ENCODE data around the gene GPR37. TPM values are rescaled to one million over a fixed set of nuclear protein-coding genes. Genes with fewer than 3 reads are reported as not detected.

GPR37 gene
- total RNA-seq, 2 donors from 2014 or later = 0.24 to 0.32 TPM

DNA sequence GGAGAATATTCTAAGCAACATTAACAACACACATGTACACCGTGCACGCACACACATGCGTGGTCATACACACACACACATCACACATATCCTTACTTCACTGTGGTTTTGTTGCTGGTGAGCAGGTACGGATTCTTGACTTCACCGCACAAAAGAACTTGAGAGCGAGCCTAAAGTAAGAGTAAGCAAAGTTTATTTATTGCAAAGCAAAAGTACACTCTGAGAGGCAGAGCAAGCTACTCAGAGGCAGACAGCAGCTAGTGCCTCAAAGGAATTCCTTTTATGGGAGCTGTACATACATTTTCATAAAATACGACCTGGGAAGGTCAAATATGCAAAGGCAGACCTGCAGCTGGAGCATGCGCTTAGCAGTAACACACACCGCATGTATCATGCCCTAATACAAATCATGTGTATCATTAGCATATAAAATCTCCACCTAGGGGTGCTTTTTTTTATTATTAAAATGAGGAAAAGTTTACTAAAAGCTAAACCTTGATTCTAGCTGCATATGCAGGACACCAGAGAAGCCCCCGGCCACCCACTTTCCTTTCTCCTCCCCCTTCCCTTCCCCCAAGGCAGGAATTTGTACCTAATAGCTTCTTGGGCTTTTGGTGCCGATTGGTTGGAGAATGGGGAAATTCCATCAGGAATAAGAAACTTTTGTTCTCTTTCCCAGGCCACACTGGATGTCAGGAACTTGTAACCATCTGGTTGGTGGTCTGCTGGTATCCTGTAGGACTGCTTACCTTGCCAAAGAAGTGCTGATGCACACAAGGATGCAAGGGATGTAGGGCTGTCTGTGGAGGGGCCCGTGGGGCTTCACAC is 16.5 kb upstream of the GPR37 start:
- DNase-seq (no peak), ATAC-seq (no peak)
- intact Hi-C loops (cut with DNase I) = loop anchor here in 1 of 2 donors (10.0 kb wide), 1 partner anchor 817 kb away; no protein-coding TSS in a partner anchor

DNA sequence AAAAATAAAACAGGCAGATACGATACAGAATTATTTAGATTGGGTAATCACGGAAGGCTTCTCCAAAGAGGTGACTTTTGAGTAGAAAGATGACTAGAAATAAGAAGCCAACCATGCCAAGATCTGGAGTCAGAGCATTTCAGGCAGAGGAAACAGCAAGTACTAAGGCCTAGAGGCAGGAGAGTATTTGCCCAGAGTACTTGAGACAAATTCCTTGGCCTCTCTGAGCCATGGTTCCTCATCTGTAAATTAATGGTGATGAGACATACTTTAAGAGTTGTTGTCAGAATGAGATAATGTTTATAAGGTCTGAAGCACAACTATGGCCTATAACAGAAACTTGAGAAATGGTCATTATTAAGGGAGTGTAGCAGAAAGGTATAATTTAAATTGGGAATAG is 15.8 kb upstream of the GPR37 start:
- intact Hi-C loops (cut with DNase I) = loop anchor here in 1 of 2 donors (10.0 kb wide), 1 partner anchor 817 kb away; no protein-coding TSS in a partner anchor
- ATAC-seq = no peak
- DNase-seq = no peak

DNA sequence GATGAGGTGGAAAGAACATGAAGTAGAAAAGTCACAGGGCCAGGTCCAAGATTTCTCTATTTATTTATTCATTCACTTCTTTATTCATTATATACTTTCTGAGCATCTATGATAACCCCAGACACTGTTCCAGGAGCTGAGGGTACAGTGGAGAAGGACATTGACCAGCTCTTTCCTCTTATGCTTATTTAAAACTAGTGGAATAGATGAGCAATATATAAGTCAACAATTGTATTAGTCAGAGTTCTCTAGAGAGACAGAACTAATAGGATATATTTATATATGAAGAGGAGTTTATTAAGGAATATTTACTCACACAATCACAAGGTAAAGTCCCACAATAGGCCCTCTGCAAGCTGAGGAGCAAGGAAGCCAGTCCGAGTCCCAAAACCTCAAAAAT is 15.0 kb upstream of the GPR37 start:
- intact Hi-C loops (cut with DNase I) = loop anchor here in 1 of 2 donors (10.0 kb wide), 1 partner anchor 816 kb away; no protein-coding TSS in a partner anchor
- DNase-seq = no peak
- no peak for ATAC-seq

DNA sequence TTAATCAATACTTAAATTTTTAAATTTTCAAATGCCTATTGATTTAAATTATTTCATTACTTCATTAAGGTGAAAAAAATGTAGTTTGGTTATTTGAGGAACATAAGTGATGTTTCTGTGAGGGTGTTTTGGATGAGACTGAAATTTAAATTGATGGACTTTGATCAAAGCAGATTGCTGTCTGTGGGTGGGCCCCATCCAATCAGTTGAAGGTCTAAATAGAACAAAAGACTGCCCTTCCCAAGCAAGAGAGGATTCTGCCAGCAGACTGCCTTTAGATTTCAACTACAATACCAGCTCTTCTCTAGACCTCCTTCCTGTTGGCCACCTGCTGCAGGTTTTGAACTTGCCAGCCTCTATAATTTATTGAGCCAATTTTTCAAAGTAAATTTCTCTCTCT is 14.5 kb upstream of the GPR37 start:
- intact Hi-C loops (cut with DNase I) = loop anchor here in 1 of 2 donors (10.0 kb wide), 1 partner anchor 815 kb away; no protein-coding TSS in a partner anchor
- ATAC-seq = no peak
- DNase-seq = no peak

DNA sequence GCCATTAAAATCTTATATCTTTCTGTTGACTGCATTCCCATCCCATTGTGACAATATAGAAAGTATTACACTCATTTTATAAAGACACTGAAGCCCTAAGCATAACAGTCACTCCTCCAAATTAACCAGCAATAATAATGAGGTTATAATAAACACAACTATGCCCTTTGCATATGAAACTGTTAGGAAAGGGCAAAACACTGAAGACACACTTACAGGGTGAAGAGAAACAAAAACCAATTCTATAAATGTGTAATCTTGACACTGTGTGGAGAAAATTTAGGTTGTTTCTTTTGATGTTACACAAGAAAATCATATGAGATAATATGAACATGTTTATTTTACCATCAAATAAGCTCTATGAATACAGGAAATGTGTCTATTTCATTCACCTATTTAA is 14.0 kb upstream of the GPR37 start:
- no peak for ATAC-seq
- no peak for DNase-seq
- intact Hi-C loops (cut with DNase I) = loop anchor here in 1 of 2 donors (10.0 kb wide), 1 partner anchor 815 kb away; no protein-coding TSS in a partner anchor

DNA sequence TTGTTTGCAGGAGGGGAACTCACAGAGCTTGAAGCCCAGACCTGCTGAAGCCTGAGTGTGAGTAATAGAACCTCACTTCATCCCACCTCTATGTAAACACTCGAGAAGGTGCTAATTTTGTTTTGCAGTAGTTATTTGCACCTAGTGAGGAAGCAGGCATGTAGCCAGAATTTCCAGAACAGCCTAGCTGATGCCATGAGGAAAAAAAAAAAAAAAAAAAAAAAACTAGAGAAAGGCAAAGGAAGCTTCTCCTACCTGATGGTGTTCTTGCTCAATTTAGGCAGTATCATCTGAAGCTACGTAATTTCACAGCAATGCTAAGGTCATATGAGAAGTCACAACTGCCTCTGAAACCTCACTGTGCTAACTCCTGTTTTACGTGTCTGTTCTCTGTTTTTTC is 13.6 kb upstream of the GPR37 start:
- no peak for DNase-seq
- ATAC-seq = no peak
- intact Hi-C loops (cut with DNase I) = no loop called here

DNA sequence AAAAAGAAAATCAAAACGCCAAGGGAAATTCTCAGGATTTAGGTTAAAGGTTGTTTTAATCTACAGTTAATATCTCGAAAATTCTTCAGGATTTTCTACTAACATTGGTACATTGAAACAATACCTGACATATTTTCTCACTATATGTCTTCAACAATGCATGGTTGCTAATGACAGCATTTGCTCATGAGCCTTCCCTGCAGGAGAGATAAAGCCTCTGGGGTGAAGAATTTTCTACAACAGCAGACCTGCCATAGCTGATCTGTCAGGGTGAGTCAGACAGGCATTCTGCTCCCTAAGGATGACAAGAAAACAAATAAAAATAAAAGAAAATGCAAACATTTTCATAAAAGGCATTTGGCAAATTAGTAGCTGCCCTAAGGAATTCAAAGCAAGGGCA is 11.7 kb upstream of the GPR37 start:
- DNase-seq = no peak
- ATAC-seq = no peak
- intact Hi-C loops (cut with DNase I) = no loop called here

DNA sequence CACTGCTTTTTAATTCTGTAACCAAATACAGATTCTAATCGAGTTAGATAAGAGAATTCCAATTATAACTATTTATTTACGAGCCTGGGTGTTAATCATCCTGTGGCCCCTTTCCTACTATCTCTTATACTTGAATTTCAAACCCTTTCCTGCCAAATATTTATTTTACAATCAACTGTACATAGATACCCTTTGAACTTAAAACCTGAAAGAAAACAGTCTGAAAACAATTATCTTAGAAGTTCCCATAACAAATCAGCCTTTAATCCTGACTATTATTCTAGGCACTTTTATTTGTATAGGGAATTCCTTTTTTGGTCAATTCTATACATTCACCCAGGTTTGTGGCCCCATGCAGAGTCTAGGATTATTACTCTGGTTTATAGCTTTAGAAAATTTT is 10.6 kb upstream of the GPR37 start:
- ATAC-seq = no peak
- no peak for DNase-seq
- intact Hi-C loops (cut with DNase I) = no loop called here

DNA sequence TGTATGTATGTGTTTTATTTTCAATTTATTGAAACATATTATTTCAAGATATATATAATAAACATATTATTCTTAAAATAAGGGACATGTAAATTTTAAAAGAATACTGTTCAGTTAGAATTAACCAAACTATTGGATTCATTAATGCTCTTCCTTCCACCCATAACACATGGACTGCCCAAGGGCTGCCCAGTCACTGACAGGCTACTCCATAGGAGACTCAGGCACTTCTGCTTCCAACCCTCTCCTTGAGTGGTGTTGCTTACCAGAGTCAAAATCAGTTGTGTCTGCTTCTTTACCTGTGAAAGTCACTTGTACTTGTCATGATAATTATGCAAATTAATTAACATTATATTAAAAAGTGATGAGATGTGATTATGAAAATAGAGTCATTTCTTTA is 9.8 kb upstream of the GPR37 start:
- intact Hi-C loops (cut with DNase I) = no loop called here
- DNase-seq (no peak), ATAC-seq (no peak)

DNA sequence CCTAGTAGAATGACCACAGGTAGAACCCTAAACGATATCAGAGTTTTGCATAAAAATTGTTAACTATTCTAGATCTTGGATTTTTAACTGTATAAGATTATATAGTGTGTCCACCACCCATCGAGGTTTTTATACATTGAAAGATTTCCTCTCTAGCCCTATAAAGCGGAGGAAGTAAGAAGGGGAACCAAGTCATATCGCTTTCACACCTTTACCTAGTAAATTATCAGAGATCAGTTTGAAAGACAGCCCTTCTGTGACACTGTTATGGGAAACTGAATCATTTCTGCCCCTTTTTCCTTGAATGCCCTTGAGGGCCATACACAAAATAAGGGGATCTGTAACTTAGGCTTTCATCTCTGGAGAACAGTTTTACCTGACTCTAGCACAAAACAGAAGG is 8.3 kb upstream of the GPR37 start:
- ATAC-seq = no peak
- DNase-seq = no peak
- intact Hi-C loops (cut with DNase I) = no loop called here

DNA sequence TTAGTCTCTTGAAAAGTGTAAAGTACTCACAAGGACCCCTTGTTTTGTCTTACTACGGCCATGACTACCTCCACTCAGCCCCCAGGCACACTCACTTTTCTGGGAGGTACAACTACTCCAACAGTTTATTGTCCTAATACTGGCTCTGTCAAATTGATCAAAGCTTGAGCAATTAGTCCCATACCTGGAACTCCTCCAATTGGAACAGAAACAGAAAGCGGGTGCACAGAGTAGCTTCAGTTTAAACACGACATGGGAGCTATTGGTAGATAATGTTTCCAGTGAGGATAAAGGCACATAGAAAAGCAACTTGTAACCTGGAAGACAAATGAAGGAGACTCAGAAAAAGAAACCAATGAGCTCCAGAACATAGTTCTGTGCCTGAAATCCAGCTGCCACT is 7.7 kb upstream of the GPR37 start:
- DNase-seq = no peak
- ATAC-seq = no peak
- intact Hi-C loops (cut with DNase I) = no loop called here

DNA sequence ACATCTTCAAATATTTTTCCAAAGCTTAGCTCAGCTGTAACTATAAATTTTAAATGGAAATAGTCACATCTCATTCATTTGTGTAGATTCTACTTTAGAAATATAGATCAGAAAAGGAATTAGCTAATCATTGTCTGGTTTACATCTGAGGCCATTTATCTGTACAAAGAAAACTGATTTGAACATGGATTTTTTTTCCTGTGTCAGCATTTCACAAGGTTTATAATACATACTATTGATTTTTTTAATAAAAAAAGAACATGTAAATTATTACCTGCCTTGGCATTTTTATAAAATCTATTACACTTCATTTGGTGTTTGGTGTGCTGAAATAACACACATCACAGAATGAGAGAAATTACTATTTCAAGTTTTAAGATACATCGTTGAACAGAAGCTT is 3.5 kb upstream of the GPR37 start:
- intact Hi-C loops (cut with DNase I) = no loop called here
- no peak for ATAC-seq

DNA sequence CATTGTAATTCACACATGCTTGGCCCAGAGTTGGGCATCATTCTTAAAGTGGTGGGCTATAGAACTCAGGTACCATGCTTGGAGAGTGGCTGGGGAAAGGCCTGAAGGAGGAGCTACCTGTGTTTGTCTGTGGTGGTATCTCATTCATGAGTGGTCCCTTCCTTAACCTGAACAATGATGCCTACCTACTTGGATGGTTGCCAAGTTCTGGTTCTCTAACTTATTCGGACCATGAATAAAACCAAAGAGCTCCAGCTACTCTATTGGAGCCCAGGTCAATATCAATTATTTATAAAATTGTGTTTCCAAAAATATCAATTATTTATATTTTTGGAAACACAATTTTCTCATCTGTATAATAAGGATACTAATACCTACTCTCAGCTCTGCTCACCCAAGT is 2.9 kb upstream of the GPR37 start:
- no peak for ATAC-seq
- DNase-seq = no peak

More for the DNA sequence above, 3.5 kb upstream of the GPR37 start:
- DNase-seq = no peak

DNA sequence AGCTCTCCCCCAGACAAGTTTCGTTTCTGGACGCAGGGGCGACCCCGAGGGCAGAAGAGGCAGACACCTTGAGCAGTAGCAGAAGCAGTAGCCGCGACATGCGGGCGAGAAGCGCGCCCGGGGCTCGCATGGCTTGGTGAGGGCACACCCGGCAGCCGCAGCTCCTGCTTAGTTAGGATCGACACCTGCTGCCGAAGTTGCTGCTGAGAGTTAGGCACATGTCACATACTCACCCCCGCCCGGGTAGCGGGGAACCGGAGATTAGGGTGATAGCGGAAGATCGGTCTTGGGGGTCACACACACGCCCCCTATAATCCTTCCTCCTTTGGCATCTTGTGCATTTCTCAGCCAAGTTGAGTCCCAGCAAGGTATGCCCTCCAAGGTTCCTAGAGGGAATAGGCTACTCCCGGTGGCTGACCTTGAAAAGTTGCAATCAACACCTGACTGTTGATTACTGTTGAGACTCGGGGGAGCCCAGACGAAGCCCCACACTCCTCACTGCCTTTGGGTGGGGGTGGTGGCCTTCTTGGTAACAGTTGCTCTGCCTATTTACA is 668 bp downstream of the GPR37 start:
- DNase-seq = peak; percentile 18
- intact Hi-C loops (cut with DNase I) = no loop called here
- peak; percentile 28 to 46 for ATAC-seq

More for the DNA sequence above, 2.9 kb upstream of the GPR37 start:
- intact Hi-C loops (cut with DNase I) = no loop called here

DNA sequence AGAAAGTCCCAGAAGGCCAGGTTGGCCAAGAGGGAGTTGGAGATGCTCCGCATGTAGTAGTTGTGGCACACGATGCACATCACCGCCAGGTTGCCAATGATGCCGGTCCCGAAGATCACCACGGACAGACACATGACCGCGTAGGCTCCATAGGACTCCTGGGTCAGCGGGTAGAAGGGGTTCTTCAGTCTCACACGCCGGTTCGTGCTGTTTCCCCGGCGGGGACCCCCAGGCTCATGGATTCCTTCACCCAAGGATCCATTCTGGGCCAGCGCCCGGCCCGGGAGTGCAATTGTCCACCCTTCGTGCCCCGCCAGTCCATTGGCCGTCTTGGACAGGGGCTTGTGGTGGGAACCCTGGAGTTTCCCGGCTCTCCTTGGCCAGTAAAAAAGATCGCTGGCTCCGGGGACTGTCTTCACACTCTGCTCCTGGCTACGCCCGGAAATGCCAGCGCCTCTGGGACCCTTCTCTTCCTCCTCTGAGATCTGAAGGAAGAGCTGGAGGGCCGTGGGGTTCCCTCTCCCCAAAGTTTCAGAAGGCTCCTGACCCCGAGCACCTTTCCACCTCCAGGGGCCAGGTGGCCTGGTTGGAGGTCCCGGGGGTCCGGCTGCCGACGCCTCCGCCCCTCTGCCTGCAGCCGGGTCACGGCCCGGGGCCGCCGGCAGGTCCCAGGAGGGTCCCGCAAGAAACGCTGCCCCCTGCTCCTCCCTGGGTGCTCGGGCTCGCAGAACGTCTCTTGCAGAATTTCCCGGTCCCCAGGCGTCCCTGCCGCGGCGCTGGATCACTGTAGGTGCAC is 1.3 kb downstream of the GPR37 start:
- peak; percentile 17 for DNase-seq
- intact Hi-C loops (cut with DNase I) = no loop called here
- ATAC-seq = no peak

DNA sequence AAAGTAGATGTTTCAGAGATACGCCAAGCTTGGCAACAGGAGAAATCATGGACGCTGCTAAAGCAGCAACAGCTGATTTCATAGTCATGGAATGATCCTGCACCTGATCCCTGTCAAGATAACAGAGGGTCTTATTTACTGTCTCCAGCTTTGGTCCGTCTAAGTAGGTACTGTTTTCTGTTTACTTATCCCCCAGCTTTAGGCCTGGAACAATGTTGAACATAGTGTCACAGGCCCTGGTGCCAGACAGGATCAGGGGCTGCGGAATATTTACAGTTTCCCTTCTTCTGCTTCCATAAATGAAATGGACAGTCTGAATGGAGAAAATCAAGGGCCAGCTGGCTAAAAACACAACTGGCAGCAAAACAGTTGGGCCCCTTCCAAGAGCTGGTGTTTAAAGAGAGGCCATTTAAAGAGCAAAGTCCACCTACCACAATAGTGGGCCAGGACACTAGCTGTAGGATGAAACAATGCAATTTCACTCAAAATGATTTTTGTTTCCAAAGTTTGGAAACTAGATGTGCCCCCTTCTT is 2.9 kb downstream of the GPR37 start:
- DNase-seq = no peak
- no peak for ATAC-seq
- intact Hi-C loops (cut with DNase I) = no loop called here

DNA sequence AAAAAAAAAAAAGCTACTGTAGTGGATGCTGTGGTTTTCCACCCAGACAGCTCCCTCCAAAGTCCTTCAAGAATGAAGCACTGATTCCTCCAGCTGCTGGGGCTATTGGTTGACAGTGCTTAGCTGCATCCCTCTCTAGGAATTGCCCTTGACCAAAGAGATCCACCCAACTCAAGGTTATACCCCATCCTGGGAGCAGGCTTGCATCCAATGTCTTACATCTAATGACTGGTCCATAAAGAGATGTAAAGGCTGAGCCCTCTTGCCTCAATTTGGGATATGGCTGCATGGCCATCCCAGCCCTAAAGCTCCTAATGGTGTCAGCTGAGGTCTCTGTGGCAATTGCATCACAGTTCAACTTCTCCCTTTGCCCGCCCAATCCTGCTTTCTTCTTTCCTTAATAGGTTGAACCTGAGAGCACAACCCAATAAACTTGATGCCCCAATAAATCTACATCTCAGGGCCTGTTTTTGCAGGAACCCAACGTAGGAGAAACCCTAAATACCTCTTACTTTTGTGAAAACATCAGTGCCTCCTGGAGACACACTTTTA is 4.4 kb downstream of the GPR37 start:
- ATAC-seq (no peak), DNase-seq (no peak)
- intact Hi-C loops (cut with DNase I) = no loop called here

DNA sequence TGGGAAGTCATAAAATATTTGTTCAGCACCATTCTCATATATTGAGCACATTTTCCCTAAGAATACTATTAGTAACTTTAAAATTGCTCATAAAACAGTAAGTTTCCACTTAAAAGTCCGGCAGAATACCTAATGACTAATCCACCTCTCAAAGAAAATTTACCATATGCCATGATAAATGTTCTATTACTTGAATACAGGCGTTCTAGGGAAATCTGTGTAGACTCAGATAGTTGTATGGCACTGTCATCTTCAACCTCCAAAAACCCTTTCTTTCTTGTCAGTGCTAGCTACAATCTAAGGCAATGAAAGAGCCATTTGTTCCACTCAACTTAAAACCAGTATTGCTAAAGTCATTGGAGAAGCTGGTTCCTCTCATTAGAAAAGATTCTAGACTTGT is 7.3 kb downstream of the GPR37 start:
- intact Hi-C loops (cut with DNase I) = no loop called here
- DNase-seq (no peak), ATAC-seq (no peak)

DNA sequence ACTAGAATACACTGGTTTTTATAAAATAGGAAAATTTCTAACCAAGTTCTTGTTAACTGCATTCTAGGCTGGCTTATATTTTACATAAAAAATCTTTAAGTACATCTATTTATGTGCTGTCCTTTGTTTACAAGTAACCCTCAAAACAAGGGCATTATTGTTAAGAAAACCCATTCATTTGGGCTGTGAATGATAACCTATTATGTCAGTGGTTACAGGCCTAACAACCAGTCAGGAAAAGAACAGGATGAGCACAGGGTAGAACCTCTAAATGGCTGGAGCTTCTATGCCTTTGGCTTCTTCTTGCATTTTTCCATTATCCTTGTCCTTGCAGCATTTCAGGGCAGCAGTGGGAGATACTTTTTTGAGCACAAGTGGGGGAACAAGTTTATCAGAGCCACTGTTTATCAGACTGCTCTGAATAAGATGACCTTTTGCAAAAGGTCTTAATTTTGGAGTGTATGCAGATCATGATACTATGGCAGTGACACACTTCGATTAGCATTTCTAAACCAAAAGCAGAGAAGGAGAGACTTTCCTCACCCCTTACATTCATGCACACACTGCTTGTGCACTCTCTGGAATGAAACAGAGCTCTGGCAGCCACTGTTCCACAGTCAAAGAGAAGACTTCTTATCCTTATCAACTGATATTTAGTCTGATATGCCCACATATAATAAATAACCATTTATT is 10.9 kb downstream of the GPR37 start:
- intact Hi-C loops (cut with DNase I) = no loop called here
- DNase-seq (no peak), ATAC-seq (no peak)
